HG02610 (cell line): ENCODE data around the gene CDC42EP1.
"Not testable (repeated sequence)": the region's sequence is repeated elsewhere in the genome, so short reads cannot be mapped to it uniquely, and the experiment has no call there.

Experiments used
- ATAC-seq: cut with Tn5 transposase; IDR thresholded peaks from one replicate; pipeline ENCODE4 v1.9.1; 2021; ENCODE audit warnings: mild to moderate bottlenecking, moderate library complexity; ENCODE audit not compliant: unreplicated experiment

Gene CDC42EP1

DNA sequence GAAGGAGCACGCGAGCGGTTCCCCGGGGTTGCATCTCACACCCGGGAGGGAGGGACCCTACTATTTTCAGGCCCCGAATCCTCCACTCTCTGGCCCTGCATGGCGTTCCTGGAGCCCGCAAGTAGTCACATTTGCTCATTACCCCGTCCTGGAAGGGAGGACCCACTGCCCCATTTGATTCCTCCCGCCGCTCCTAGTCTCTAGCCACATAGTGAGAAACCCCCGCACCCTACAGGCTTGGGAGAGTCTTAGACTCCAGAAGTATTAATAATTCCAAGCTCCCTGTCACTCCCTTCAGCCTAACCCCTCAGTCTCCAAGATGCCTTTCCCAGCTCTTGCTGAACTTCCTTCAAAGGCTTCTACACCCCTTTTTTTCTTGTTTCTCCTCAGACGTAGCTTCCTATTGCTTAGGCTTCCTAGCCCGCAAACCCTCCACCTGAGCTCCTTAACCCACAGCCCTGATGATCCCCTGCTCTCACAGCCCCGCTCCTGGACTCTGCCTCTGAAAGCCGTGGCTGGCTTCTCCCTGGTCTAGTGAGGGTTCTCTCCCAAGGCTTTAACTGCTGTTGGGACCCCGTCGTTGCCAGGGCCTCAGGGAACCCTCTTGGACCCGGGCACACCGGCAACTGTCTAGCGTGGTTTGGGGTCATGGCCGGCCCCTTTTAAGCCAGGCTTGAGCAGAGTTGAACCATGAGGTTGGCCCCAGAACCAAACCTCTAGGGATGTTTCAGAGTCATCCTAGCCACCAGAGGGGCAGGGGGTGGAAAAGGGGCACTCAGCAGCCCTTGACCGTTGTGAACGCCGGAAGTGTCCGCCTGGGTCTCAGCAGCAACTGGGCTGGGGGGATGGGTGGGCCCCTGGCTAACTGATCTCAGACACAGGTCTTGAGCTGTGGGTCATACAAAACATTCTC, 49.2 kb downstream of the CDC42EP1 start:
- ATAC-seq = no peak

DNA sequence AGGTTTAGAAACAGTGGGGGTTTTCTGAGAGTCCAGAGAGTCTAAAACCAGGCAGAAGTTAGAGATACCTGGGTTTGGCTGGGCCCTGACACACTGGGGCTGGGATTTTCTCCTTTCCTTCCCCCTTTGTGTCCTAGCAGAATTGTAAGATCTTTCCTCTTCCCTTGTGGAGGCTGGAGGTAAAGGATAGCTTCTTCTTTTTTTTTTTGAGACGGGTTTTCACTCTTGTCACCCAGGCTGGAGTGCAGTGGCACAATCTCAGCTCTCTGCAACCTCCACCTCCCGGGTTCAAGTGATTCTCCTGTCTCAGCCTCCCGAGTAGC, 49.8 kb downstream of the CDC42EP1 start:
- ATAC-seq = not testable (repeated sequence)

DNA sequence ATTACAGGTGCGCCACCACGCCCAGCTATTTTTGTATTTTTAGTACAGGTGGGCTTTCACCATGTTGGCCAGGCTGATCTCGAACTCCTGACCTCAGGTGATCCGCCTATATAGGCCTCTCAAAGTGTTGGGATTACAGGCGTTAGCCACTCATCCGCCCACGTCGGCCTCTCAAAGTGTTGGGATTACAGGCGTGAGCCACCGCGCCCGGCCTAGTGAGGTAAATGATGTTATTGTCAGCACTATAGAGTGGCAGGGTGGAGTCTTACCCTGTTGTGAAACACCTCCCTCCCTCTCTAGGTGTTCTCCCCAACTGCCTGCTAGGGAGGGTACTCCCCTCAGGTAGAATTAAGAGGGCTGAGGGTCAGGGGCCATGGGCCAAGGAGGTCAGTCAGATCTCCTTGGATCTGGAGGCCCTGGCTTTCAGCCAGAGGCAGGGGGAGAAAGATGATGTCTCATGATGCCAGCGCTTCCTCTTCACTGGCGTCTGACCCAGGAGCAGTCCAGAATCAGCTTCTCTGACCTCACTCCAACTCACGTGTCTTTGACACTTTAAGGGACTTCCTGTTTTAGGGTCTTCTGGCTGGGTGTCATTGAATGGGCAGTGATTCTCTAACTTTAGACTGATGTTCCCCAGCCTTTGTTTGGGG, 50.3 kb downstream of the CDC42EP1 start:
- ATAC-seq = no peak

DNA sequence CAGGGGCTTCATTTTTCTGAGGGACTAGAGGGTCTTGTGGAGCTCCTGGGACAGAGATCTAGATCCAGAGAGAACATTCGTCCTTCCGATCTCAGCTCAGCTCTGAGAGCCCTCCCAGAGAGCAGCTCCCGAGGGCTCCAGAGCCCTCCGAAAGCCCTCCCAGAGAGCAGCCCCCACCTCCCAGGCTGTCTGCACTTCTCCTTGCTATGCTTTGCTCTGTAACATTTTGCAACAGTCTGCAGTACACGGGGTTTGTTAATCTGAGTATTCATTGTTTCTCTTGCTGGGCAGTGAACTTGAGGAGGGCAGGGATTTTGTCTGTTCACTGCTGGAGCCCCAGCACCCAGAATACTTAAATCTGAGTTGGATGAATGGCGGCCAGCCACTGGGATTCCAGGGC, 50.9 kb downstream of the CDC42EP1 start:
- no peak for ATAC-seq

DNA sequence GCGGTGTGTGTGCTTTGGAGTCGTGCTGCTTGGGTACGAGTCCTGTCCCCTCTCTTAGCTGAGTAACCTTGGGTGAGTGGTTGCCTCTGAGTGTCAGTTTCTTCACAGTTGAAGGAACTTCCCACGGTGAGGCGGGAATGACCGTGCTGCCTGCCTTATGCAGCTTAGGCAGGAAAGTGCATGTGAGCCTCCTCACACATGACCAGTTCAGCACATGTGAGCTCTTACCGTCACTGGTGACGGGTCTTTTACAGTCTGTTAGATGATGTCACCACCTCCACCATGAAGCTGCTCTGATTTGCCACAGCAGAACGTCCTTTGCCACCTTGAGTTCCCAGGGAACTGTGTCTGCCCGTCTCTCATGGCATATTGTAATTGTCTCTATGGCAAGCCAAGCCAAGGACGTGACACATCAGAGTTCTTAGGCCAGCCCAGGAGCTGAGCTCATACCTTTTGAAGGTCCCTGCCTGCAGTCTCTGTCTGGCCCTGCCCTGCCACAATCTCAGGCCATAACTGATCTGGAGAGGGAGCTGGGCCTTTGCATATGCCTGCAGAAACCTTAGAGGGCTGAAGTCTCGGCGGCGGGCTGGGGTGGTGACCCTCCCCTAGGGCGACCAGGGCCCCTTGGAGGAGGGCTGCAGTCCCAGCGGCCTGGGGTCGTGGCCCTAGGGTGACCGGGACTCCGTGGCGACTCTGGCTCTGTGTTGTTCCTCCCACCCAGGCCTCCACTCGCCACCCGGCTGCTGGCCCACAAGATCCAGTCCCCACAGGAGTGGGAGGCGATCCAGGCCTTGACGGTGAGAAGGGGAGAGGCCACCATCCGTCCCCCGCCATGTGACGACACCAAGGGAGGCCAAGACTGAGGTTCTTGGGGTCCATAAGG, 56.2 kb downstream of the CDC42EP1 start:
- ATAC-seq = no peak

DNA sequence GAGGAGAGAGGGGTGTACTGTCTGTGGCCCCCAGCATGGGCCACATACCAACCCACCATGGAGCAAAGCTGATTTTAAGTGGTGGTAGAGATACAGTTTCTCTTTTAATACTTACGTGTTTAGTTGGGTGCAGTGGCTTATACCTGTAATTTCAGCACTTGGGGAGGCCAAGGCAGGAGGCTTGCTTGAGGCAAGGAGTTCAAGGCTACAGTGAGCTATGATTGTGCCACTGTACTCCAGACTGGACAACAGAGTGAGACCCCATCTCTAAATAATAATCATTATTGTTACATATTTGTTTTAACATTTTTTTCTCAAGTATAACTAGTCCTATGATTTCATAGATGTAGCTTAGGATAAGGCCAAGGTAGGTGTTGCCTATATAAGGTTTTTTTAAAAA, 57.2 kb downstream of the CDC42EP1 start:
- no peak for ATAC-seq

DNA sequence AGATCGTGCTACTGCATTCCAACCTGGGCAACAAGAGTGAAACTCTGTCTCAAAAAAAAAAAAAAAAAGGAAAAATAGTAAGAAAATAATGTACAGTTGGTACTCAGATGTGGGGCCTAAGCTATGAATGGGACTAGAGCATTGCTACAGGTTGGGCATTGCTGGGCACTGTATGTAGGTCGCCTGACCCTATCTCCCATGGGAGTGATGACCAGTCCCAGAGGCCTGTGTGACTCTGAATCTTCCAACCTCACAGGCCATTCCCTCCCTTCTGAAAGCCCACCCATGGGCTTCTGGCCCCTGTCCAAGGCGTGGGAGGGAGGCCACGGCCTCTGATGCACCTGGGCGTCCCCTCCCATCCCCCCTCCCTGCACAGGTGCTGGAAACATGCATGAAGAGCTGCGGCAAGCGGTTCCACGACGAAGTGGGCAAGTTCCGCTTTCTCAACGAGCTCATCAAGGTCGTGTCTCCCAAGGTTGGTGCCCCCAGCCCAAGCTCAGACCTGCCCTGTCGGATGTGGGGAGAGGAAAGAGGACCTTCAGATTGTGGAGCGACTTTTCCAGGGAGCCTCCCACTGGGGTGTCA, 57.9 kb downstream of the CDC42EP1 start:
- ATAC-seq = no peak

DNA sequence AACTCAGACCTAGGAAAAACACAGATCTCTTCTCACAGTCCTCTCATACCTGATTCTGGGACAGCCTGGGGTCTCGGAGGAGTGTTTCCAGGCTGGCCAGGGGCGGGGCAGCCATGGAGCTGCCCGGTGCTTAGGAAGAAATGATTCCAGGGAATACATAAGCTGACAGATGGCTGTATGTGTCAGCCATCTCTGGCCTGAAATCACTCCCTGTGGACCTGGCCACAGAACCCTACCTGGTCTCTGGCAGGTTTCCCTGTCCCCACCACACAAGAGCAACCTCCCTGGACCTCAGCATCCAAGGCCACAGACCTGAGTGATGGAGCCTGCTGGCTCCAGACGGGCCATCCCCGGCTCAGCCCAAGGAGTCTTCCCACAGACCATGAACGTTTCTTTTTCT, 58.4 kb downstream of the CDC42EP1 start:
- ATAC-seq = no peak
